ENCODE measurements around the gene PTPRH.

Gene PTPRH

GRCh38 chr19:55256562-55257460 lies 47.5 kb upstream of the PTPRH start:
- peak overlapping the region; percentile 98 for H3K4me2 ChIP-seq
- H3K9ac ChIP-seq: no peak overlapping the region
- H3K4me1 ChIP-seq (ENCODE audit: low read depth, poor library complexity, severe bottlenecking): peaks cover 31% of the 10 kb centered on the region
- TF ChIP-seq, protein P1, sequence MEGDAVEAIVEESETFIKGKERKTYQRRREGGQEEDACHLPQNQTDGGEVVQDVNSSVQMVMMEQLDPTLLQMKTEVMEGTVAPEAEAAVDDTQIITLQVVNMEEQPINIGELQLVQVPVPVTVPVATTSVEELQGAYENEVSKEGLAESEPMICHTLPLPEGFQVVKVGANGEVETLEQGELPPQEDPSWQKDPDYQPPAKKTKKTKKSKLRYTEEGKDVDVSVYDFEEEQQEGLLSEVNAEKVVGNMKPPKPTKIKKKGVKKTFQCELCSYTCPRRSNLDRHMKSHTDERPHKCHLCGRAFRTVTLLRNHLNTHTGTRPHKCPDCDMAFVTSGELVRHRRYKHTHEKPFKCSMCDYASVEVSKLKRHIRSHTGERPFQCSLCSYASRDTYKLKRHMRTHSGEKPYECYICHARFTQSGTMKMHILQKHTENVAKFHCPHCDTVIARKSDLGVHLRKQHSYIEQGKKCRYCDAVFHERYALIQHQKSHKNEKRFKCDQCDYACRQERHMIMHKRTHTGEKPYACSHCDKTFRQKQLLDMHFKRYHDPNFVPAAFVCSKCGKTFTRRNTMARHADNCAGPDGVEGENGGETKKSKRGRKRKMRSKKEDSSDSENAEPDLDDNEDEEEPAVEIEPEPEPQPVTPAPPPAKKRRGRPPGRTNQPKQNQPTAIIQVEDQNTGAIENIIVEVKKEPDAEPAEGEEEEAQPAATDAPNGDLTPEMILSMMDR (conservative IDR thresholded peaks at IDR 0.05; ENCODE audit: low read depth, low read length): no peak
- no peak overlapping the region for H2AFZ ChIP-seq (ENCODE audit: low read depth)
- no peaks in the 10 kb centered on the region for H3K36me3 ChIP-seq (ENCODE audit: insufficient read depth)
- H3K27me3 ChIP-seq (ENCODE audit: insufficient read depth, low read depth): no peaks in the 10 kb centered on the region
- H4K20me1 ChIP-seq (ENCODE audit: insufficient read depth): peaks cover 26% of the 10 kb centered on the region
- H3K27ac ChIP-seq: no peak overlapping the region
- H3K4me3 ChIP-seq (IDR thresholded peaks at IDR 0.05; ENCODE audit: insufficient read depth, low read depth, low read length): no peak overlapping the region
- H3K79me2 ChIP-seq (ENCODE audit: insufficient read depth, low read depth): peaks cover 64% of the 10 kb centered on the region

GRCh38 chr19:55255618-55256423 lies 46.5 kb upstream of the PTPRH start:
- H3K4me3 ChIP-seq (IDR thresholded peaks at IDR 0.05; ENCODE audit: insufficient read depth, low read depth, low read length): no peak overlapping the region
- H3K4me2 ChIP-seq: peak overlapping the region; percentile 98; the same call in 1 of the 2 replicates
- TF ChIP-seq, protein P1 (conservative IDR thresholded peaks at IDR 0.05; ENCODE audit: low read depth, low read length): no peak
- H3K9ac ChIP-seq: no peak overlapping the region
- H3K27ac ChIP-seq: no peak overlapping the region
- H3K79me2 ChIP-seq (ENCODE audit: insufficient read depth, low read depth): peaks cover 74% of the 10 kb centered on the region
- peaks cover 26% of the 10 kb centered on the region for H4K20me1 ChIP-seq (ENCODE audit: insufficient read depth)
- H3K36me3 ChIP-seq (ENCODE audit: insufficient read depth): no peaks in the 10 kb centered on the region
- H3K27me3 ChIP-seq (ENCODE audit: insufficient read depth, low read depth): no peaks in the 10 kb centered on the region
- no peak overlapping the region for H2AFZ ChIP-seq (ENCODE audit: low read depth)
- H3K4me1 ChIP-seq (ENCODE audit: low read depth, poor library complexity, severe bottlenecking): peaks cover 31% of the 10 kb centered on the region

- Histone ChIP-seq H3K4me3 (IDR thresholded peaks at IDR 0.05; ENCODE audit: insufficient read depth, low read depth, low read length) (no peak overlapping the region), H3K36me3 (ENCODE audit: insufficient read depth) (no peaks in the 10 kb centered on the region), H3K4me1 (ENCODE audit: low read depth, poor library complexity, severe bottlenecking) (peaks cover 21% of the 10 kb centered on the region), H2AFZ (ENCODE audit: low read depth) (no peak overlapping the region), H3K27me3 (ENCODE audit: insufficient read depth, low read depth) (no peaks in the 10 kb centered on the region), H3K9ac (no peak overlapping the region), H3K27ac (no peak overlapping the region), H3K79me2 (ENCODE audit: insufficient read depth, low read depth) (peaks cover 86% of the 10 kb centered on the region), H4K20me1 (ENCODE audit: insufficient read depth) (peaks cover 26% of the 10 kb centered on the region), H3K4me2 (no peak overlapping the region)
- TF ChIP-seq, protein P1 (conservative IDR thresholded peaks at IDR 0.05; ENCODE audit: low read depth, low read length): no peak
Measured at GRCh38 chr19:55254625-55254977, 45.3 kb upstream of the PTPRH start.

- peaks cover 92% of the 10 kb centered on the region for H3K79me2 ChIP-seq (ENCODE audit: insufficient read depth, low read depth)
- H3K27ac ChIP-seq: no peak overlapping the region
- H2AFZ ChIP-seq (ENCODE audit: low read depth): no peak overlapping the region
- peaks cover 21% of the 10 kb centered on the region for H3K4me1 ChIP-seq (ENCODE audit: low read depth, poor library complexity, severe bottlenecking)
- H3K4me3 ChIP-seq (IDR thresholded peaks at IDR 0.05; ENCODE audit: insufficient read depth, low read depth, low read length): no peak overlapping the region
- H4K20me1 ChIP-seq (ENCODE audit: insufficient read depth): peaks cover 26% of the 10 kb centered on the region
- no peak overlapping the region for H3K4me2 ChIP-seq
- no peaks in the 10 kb centered on the region for H3K27me3 ChIP-seq (ENCODE audit: insufficient read depth, low read depth)
- no peak overlapping the region for H3K9ac ChIP-seq
- TF ChIP-seq, protein P1 (conservative IDR thresholded peaks at IDR 0.05; ENCODE audit: low read depth, low read length): no peak
- no peaks in the 10 kb centered on the region for H3K36me3 ChIP-seq (ENCODE audit: insufficient read depth)
Measured at GRCh38 chr19:55253842-55254624, 44.7 kb upstream of the PTPRH start.

Data from KMS-11 (cell line).